Measurements from ENCODE around the gene NEK1.
"Not testable (repeated sequence)": the region's sequence is repeated elsewhere in the genome, so short reads cannot be mapped to it uniquely, and the experiment has no call there.

NEK1 gene

DNA sequence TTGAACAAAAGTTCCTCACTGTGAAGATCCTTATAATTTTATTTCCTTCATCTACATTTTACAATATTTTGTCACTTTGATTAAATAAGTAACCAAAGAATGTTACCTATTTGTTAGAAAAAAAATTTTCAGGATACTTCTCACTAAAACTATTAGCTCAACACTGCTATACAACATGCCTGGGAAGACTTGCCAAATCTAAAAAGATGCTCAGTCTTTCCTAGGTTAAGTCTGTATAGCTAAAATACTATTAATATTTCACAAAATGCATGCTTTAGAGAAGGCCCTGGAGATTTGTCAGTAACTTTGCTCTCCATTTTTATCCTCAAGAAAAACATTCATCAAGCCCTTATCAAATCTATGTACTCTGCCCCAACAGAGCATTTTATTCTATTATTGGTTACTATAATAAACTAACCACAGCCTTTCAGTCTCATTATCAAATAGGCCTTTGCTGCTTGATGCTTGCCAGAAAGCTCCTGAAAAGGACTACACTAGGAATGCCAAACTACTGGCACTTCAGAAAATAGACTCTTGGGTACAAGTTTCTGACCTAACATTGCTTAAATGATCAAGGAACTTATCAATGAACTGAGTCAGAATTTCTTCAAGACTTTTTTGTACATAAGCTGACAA lies 17.7 kb downstream of the NEK1 start:
- H3K9ac ChIP-seq (ENCODE audit: low read length in 2 of 2) = no peak overlapping the region
- H3K4me1 ChIP-seq (ENCODE audit: control insufficient read depth, insufficient read depth, low read length) = no peaks in the 10 kb centered on the region
- no peaks in the 10 kb centered on the region for H3K9me3 ChIP-seq (ENCODE audit: control insufficient read depth in 2 of 2, low read length in 2 of 2)
- no peak overlapping the region for H3K27ac ChIP-seq (ENCODE audit: low read length)
- H3K4me3 ChIP-seq (ENCODE audit: low read length in 2 of 2) = no peak overlapping the region
- H3K27me3 ChIP-seq (ENCODE audit: control insufficient read depth in 1 of 2, insufficient read depth in 2 of 2, low read length in 2 of 2) = no peaks in the 10 kb centered on the region
- peaks cover 0 to 8% of the 10 kb centered on the region in 2 donors for H3K36me3 ChIP-seq (ENCODE audit: control insufficient read depth in 2 of 2, insufficient read depth in 2 of 2, low read length in 2 of 2)

DNA sequence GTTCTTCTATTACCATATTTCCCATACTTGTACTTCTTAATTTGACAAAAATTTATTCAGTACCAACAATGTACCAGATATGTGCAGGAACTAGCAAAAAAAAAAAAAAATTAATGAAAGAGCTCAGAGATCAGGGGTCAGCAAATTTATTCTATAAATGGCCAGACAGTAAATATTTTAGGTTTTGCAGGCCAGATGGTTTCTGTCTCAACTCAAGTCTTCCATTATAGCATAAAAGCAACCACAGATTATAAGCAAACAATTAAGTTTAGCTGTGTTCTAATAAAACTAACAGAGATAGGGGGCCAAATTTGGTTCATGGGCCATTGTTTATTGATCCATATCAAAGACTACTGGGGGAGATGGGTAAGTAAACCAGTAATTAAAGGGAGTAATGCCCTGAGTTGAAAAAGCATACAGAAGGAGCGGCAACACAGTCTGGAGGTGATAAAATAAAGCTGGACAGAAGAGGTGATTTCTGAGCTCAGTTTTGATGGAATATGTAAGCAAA lies 19.3 kb downstream of the NEK1 start:
- H3K27ac ChIP-seq (ENCODE audit: low read length) = no peak overlapping the region
- H3K4me3 ChIP-seq (ENCODE audit: low read length in 2 of 2) = no peak overlapping the region
- no peaks in the 10 kb centered on the region for H3K27me3 ChIP-seq (ENCODE audit: control insufficient read depth in 1 of 2, insufficient read depth in 2 of 2, low read length in 2 of 2)
- H3K4me1 ChIP-seq (ENCODE audit: control insufficient read depth, insufficient read depth, low read length) = no peaks in the 10 kb centered on the region
- peaks cover 0 to 14% of the 10 kb centered on the region in 2 donors for H3K36me3 ChIP-seq (ENCODE audit: control insufficient read depth in 2 of 2, insufficient read depth in 2 of 2, low read length in 2 of 2)
- H3K9me3 ChIP-seq (ENCODE audit: control insufficient read depth in 2 of 2, low read length in 2 of 2) = no peaks in the 10 kb centered on the region
- no peak overlapping the region for H3K9ac ChIP-seq (ENCODE audit: low read length in 2 of 2)

DNA sequence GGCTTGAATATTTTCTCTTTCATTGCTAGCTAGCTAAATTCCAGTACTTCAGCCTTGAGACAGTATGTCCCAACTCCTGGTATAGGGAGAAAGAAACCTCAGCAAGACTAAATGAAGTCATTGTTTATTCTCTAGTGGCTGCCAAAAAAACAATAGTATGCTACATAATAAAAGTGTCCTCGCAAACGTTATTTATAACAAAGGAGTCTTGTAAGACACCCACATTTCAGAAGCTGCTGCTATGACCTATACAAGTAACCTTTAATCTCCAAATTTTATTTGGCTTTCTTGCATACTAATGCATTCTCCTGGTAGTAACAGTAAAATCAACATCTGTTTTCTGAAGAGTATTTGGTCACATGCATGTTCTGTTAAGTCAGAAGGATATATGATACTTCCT lies 28.8 kb downstream of the NEK1 start:
- H3K27me3 ChIP-seq (ENCODE audit: control insufficient read depth in 1 of 2, insufficient read depth in 2 of 2, low read length in 2 of 2) = no peaks in the 10 kb centered on the region
- H3K9ac ChIP-seq (ENCODE audit: low read length in 2 of 2) = no peak overlapping the region
- peaks cover 5 to 16% of the 10 kb centered on the region in 2 donors for H3K36me3 ChIP-seq (ENCODE audit: control insufficient read depth in 2 of 2, insufficient read depth in 2 of 2, low read length in 2 of 2)
- no peaks in the 10 kb centered on the region for H3K9me3 ChIP-seq (ENCODE audit: control insufficient read depth in 2 of 2, low read length in 2 of 2)
- no peaks in the 10 kb centered on the region for H3K4me1 ChIP-seq (ENCODE audit: control insufficient read depth, insufficient read depth, low read length)
- no peak overlapping the region for H3K27ac ChIP-seq (ENCODE audit: low read length)
- no peak overlapping the region for H3K4me3 ChIP-seq (ENCODE audit: low read length in 2 of 2)

DNA sequence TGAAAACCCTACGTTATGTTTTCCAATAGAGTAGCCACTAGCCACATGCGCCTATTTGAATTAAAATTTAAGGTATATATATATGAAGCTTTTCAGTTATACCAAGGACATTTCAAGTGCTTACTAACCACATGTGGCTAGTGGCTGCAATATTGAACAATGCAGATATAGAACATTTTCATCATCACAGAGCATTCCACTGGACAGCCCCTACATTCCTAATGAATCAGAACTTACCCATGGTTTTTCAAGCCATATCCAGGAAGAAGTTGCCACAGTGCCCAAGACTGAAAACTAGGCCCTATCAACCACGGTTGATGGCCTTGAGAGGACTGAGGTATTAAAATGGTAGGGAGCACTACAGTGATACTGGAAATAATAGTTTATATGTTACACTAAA lies 29.7 kb downstream of the NEK1 start:
- Histone ChIP-seq H3K9ac (ENCODE audit: low read length in 2 of 2) (no peak overlapping the region), H3K4me3 (ENCODE audit: low read length in 2 of 2) (no peak overlapping the region), H3K27me3 (ENCODE audit: control insufficient read depth in 1 of 2, insufficient read depth in 2 of 2, low read length in 2 of 2) (no peaks in the 10 kb centered on the region), H3K36me3 (ENCODE audit: control insufficient read depth in 2 of 2, insufficient read depth in 2 of 2, low read length in 2 of 2) (peaks cover 5 to 13% of the 10 kb centered on the region in 2 donors), H3K9me3 (ENCODE audit: control insufficient read depth in 2 of 2, low read length in 2 of 2) (no peaks in the 10 kb centered on the region), H3K27ac (ENCODE audit: low read length) (no peak overlapping the region), H3K4me1 (ENCODE audit: control insufficient read depth, insufficient read depth, low read length) (no peaks in the 10 kb centered on the region)

DNA sequence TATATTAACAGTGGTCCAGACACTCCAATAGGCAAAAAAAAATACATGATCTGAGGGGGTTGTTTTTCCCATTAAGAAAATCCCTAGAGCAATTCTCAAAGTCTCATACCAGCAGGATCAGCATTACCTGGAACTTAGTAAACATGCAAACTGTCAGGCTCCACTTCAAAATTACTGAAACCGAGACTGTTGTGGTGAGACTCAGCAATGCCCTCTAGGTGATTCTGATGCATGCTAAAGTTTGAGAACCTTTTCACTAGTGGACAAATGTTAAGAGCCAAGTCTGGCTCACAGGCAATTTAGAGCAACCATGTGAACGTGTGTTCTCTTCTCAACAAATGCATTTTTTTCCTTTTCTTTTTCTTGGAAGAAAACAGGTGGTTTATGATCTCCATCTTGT lies 30.2 kb downstream of the NEK1 start:
- H3K27ac ChIP-seq (ENCODE audit: low read length) = no peak overlapping the region
- peaks cover 5 to 13% of the 10 kb centered on the region in 2 donors for H3K36me3 ChIP-seq (ENCODE audit: control insufficient read depth in 2 of 2, insufficient read depth in 2 of 2, low read length in 2 of 2)
- no peaks in the 10 kb centered on the region for H3K27me3 ChIP-seq (ENCODE audit: control insufficient read depth in 1 of 2, insufficient read depth in 2 of 2, low read length in 2 of 2)

DNA sequence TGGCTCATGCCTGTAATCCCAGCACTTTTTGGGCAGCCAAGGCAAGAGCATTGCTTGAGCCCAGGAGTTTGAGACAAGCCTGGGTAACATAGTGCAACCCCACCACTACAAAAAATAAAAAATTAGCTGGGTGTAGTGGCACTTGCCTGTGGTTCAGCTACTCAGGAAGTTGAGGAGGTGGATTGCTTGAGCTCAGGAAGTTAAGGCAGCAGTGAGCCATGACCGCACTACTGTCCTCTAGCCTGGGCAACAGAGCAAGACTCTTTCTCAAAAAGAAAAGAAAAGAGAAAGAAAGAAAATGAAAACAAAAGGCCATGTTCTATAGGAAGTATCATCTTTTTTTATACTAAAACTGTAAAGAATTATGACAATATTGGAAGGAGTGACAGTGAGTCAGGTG lies 38.5 kb downstream of the NEK1 start:
- Histone ChIP-seq H3K4me3 (ENCODE audit: low read length in 2 of 2) (no peak overlapping the region), H3K9ac (ENCODE audit: low read length in 2 of 2) (no peak overlapping the region), H3K9me3 (ENCODE audit: control insufficient read depth in 2 of 2, low read length in 2 of 2) (no peaks in the 10 kb centered on the region), H3K27ac (ENCODE audit: low read length) (no peak overlapping the region), H3K27me3 (ENCODE audit: control insufficient read depth in 1 of 2, insufficient read depth in 2 of 2, low read length in 2 of 2) (no peaks in the 10 kb centered on the region), H3K4me1 (ENCODE audit: control insufficient read depth, insufficient read depth, low read length) (no peaks in the 10 kb centered on the region), H3K36me3 (ENCODE audit: control insufficient read depth in 2 of 2, insufficient read depth in 2 of 2, low read length in 2 of 2) (peaks cover 14 to 20% of the 10 kb centered on the region in 2 donors)

More for the DNA sequence above, 30.2 kb downstream of the NEK1 start:
- H3K4me1 ChIP-seq (ENCODE audit: control insufficient read depth, insufficient read depth, low read length) = no peaks in the 10 kb centered on the region
- H3K9me3 ChIP-seq (ENCODE audit: control insufficient read depth in 2 of 2, low read length in 2 of 2) = no peaks in the 10 kb centered on the region
- H3K4me3 ChIP-seq (ENCODE audit: low read length in 2 of 2) = no peak overlapping the region
- no peak overlapping the region for H3K9ac ChIP-seq (ENCODE audit: low read length in 2 of 2)

DNA sequence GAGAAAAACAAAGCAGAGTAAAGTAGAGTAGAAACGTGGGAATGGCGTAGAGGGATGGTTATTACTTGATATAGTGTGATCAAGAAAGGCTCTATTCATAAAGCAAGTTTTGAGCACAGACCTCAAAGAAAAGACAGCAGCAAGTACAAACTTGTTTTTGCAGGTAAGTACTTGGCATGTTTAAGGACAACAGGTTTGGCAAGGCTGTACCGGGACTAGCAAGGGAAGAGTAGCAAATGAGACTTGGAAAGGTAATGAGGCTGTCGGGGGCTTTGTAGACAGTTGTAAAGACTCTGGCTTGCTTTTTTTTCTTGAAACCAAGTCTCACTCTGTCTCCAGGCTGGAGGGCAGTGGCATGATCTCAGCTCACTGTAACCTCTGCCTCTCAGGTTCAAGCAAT lies 40.9 kb downstream of the NEK1 start:
- Histone ChIP-seq H3K27me3 (ENCODE audit: control insufficient read depth in 1 of 2, insufficient read depth in 2 of 2, low read length in 2 of 2) (no peaks in the 10 kb centered on the region), H3K27ac (ENCODE audit: low read length) (no peak overlapping the region), H3K9ac (ENCODE audit: low read length in 2 of 2) (no peak overlapping the region), H3K36me3 (ENCODE audit: control insufficient read depth in 2 of 2, insufficient read depth in 2 of 2, low read length in 2 of 2) (peaks cover 14 to 17% of the 10 kb centered on the region in 2 donors), H3K9me3 (ENCODE audit: control insufficient read depth in 2 of 2, low read length in 2 of 2) (no peaks in the 10 kb centered on the region), H3K4me1 (ENCODE audit: control insufficient read depth, insufficient read depth, low read length) (no peaks in the 10 kb centered on the region), H3K4me3 (ENCODE audit: low read length in 2 of 2) (no peak overlapping the region)

DNA sequence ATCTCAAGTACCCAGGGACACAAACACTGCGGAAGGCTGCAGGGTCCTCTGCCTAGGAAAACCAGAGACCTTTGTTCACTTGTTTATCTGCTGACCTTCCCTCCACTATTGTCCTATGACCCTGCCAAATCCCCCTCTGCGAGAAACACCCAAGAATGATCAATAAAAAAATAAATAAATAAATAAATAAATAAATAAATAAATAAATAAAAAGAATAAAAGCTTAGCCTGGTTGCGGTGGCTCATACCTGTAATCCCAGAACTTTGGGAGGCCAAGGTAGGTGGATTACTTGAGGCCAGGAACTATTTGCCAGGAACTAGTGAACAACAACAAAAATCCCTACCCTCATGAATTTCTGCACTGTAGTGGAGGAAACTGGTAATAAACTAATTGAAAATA lies 41.4 kb downstream of the NEK1 start:
- H3K36me3 ChIP-seq (ENCODE audit: control insufficient read depth in 2 of 2, insufficient read depth in 2 of 2, low read length in 2 of 2) = peaks cover 14% of the 10 kb centered on the region in 2 donors
- H3K4me3 ChIP-seq (ENCODE audit: low read length in 2 of 2); H3K9me3 ChIP-seq (ENCODE audit: control insufficient read depth in 2 of 2, low read length in 2 of 2); H3K27me3 ChIP-seq (ENCODE audit: control insufficient read depth in 1 of 2, insufficient read depth in 2 of 2, low read length in 2 of 2); H3K27ac ChIP-seq (ENCODE audit: low read length); H3K9ac ChIP-seq (ENCODE audit: low read length in 2 of 2); H3K4me1 ChIP-seq (ENCODE audit: control insufficient read depth, insufficient read depth, low read length): not testable (repeated sequence)

DNA sequence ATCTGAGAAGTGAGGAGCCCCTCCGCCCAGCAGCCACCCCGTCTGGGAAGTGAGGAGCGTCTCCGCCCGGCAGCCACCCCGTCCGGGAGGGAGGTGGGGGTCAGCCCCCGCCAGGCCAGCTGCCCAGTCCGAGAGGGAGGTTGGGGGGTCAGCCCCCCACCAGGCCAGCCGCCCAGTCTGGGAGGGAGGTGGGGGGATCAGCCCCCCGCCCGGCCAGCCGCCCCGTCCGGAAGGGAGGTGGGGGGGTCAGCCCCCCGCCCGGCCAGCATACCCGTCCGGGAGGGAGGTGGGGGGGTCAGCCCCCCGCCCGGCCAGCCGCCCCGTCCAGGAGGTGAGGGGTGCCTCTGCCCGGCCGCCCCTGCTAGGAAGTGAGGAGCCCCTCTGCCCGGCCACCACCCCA lies 42.1 kb downstream of the NEK1 start:
- H3K27me3 ChIP-seq (ENCODE audit: control insufficient read depth in 1 of 2, insufficient read depth in 2 of 2, low read length in 2 of 2); H3K27ac ChIP-seq (ENCODE audit: low read length); H3K4me1 ChIP-seq (ENCODE audit: control insufficient read depth, insufficient read depth, low read length); H3K4me3 ChIP-seq (ENCODE audit: low read length in 2 of 2); H3K9me3 ChIP-seq (ENCODE audit: control insufficient read depth in 2 of 2, low read length in 2 of 2); H3K9ac ChIP-seq (ENCODE audit: low read length in 2 of 2): not testable (repeated sequence)
- peaks cover 9 to 12% of the 10 kb centered on the region in 2 donors for H3K36me3 ChIP-seq (ENCODE audit: control insufficient read depth in 2 of 2, insufficient read depth in 2 of 2, low read length in 2 of 2)

DNA sequence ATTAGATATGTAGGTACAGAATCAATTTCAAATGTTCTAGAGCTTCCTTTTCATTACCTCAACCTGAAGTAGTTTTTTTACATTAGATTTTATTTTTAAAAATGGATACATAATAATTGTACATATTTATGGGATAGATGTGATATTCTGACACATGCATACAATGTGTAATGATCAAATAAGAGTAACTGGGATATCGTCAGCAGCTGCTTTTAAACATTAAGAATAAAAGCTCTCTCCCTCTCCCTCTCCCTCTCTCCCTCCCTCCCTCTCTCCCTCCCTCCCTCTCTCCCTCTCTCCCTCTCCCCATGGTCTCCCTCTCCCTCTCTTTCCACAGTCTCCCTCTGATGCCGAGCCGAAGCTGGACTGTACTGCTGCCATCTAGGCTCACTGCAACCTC lies 43.2 kb downstream of the NEK1 start:
- not testable (repeated sequence) for H3K27ac ChIP-seq (ENCODE audit: low read length); H3K9ac ChIP-seq (ENCODE audit: low read length in 2 of 2); H3K9me3 ChIP-seq (ENCODE audit: control insufficient read depth in 2 of 2, low read length in 2 of 2); H3K4me3 ChIP-seq (ENCODE audit: low read length in 2 of 2); H3K4me1 ChIP-seq (ENCODE audit: control insufficient read depth, insufficient read depth, low read length); H3K27me3 ChIP-seq (ENCODE audit: control insufficient read depth in 1 of 2, insufficient read depth in 2 of 2, low read length in 2 of 2)
- H3K36me3 ChIP-seq (ENCODE audit: control insufficient read depth in 2 of 2, insufficient read depth in 2 of 2, low read length in 2 of 2) = peaks cover 2 to 11% of the 10 kb centered on the region in 2 donors

DNA sequence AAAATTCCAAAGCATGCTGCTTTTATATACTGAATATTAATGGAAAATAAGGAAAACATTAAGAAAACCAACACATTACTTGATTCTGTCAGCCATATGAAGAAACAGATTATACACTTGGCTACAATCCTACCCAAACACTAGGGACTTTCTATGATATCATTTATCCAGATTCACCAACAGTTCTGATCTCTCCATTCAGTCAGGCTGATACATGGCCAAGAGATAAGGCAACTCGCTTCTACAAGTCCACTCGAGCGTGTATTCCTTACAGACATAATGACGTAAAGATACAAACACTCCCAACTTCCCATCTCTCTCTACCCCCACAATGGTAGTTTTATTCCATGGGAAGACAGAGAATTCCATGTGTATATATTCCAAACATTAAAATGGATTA lies 44.5 kb downstream of the NEK1 start:
- Histone ChIP-seq H3K27me3 (ENCODE audit: control insufficient read depth in 1 of 2, insufficient read depth in 2 of 2, low read length in 2 of 2) (no peaks in the 10 kb centered on the region), H3K9ac (ENCODE audit: low read length in 2 of 2) (no peak overlapping the region), H3K4me1 (ENCODE audit: control insufficient read depth, insufficient read depth, low read length) (no peaks in the 10 kb centered on the region), H3K36me3 (ENCODE audit: control insufficient read depth in 2 of 2, insufficient read depth in 2 of 2, low read length in 2 of 2) (peaks cover 2 to 10% of the 10 kb centered on the region in 2 donors), H3K27ac (ENCODE audit: low read length) (no peak overlapping the region), H3K9me3 (ENCODE audit: control insufficient read depth in 2 of 2, low read length in 2 of 2) (no peaks in the 10 kb centered on the region), H3K4me3 (ENCODE audit: low read length in 2 of 2) (no peak overlapping the region)

All from stomach smooth muscle (tissue), 2 donors.